ENCODE data around the gene HOMER2.

- TF ChIP-seq CTCF (IDR thresholded peaks at IDR 0.05) (no peak), POLR2A (IDR thresholded peaks at IDR 0.05) (no peak), POLR2AphosphoS5 (IDR thresholded peaks at IDR 0.05; ENCODE audit: insufficient read depth in 1 of 2, low read depth in 1 of 2) (no peak)
These were observed 98.0 kb downstream of the HOMER2 start for GRCh38 chr15:82854554-82854953.

Data from vagina (tissue), 2 donors.